H1 (cell line): Measurements from ENCODE around the gene MRFAP1L1. TPM values are rescaled to one million over a fixed set of nuclear protein-coding genes. Genes with fewer than 3 reads are reported as not detected.

Source experiments
- CTCF ChIA-PET: fragments of 300-600 bp; sonication (Branson Sonifier 250); formaldehyde crosslinking; loops from one replicate; lab custom pipeline; 2021; ENCODE audit not compliant: partially characterized antibody; lab: Charles Lee
- POLR2A ChIA-PET: fragments of 300-600 bp; sonication (Branson Sonifier 250); formaldehyde crosslinking; loops from one replicate; lab custom pipeline; 2021; ENCODE audit warnings: inconsistent platforms; ENCODE audit not compliant: partially characterized antibody; lab: Charles Lee
- DNase-seq, 2 experiments: peaks; one replicate each; pipeline versions ENCODE4 v3.0.0 to v3.0.0-alpha.2; 2010 to 2022; ENCODE audit warnings: low spot score in 2 of 2, low read depth in 1 of 2, mixed read lengths in 1 of 2
- FAIRE-seq: peaks from 2 replicates; lab custom pipeline; 2011; peaks lifted over from hg19 to GRCh38; lab: Jason Lieb, UNC
- H2AFZ ChIP-seq: 2 replicates; pipeline ENCODE4 v1.8.1; 2012; ENCODE audit warnings: low read length, inconsistent platforms
- H2AK5ac ChIP-seq: 2 replicates; pipeline ENCODE4 v1.6.1; 2013; ENCODE audit warnings: low read depth, low read length
- H2BK120ac ChIP-seq: replicated peaks from 2 replicates; pipeline ENCODE3; 2013; ENCODE audit warnings: low read depth, low read length, inconsistent platforms
- H2BK12ac ChIP-seq: 2 replicates; pipeline ENCODE4 v1.6.1; 2013; ENCODE audit warnings: low read depth, low read length
- H2BK15ac ChIP-seq: 2 replicates; pipeline ENCODE4 v1.6.1; 2013; ENCODE audit warnings: low read length
- H2BK20ac ChIP-seq: 2 replicates; pipeline ENCODE4 v1.6.1; 2013; ENCODE audit warnings: low read length
- H2BK5ac ChIP-seq: 2 replicates; pipeline ENCODE4 v1.6.1; 2013; ENCODE audit warnings: low read depth, low read length
- H3K14ac ChIP-seq: 2 replicates; pipeline ENCODE4 v1.6.1; 2013; ENCODE audit warnings: inconsistent platforms; ENCODE audit not compliant: insufficient read length
- H3K18ac ChIP-seq: 2 replicates; pipeline ENCODE4 v1.6.1; 2013; ENCODE audit warnings: low read length; ENCODE audit errors: extremely low read depth
- H3K23ac ChIP-seq: 2 replicates; pipeline ENCODE4 v1.6.1; 2013; ENCODE audit warnings: inconsistent platforms; ENCODE audit not compliant: insufficient read length
- H3K23me2 ChIP-seq: 2 replicates; pipeline ENCODE4 v1.6.1; 2013; ENCODE audit warnings: low read depth, low read length
- H3K27ac ChIP-seq: 2 replicates; pipeline ENCODE4 v1.6.1; 2011; ENCODE audit warnings: low read depth, low read length, inconsistent platforms
- H3K27me3 ChIP-seq, 4 experiments: replicated peaks in 1 of 4; 1 replicate in 1 of 4; 2 replicates in 3 of 4; pipeline versions ENCODE4 v1.6.1 to v1.8.1; 2011 to 2013; ENCODE audit warnings: low read length in 3 of 4, mild to moderate bottlenecking in 3 of 4, inconsistent platforms in 2 of 4, mixed read lengths in 2 of 4, moderate library complexity in 1 of 4; ENCODE audit not compliant: control insufficient read depth in 3 of 4, insufficient read depth in 3 of 4; ENCODE audit errors: extremely low read depth in 1 of 4
- H3K36me3 ChIP-seq, 4 experiments: 2 replicates each; pipeline versions ENCODE4 v1.6.1 to v1.8.1; 2011 to 2013; ENCODE audit warnings: mild to moderate bottlenecking in 4 of 4, low read length in 3 of 4, moderate library complexity in 2 of 4, control low read depth in 1 of 4, inconsistent platforms in 1 of 4; ENCODE audit not compliant: insufficient read depth in 4 of 4, control insufficient read depth in 2 of 4
- H3K4ac ChIP-seq: replicated peaks from 2 replicates; pipeline ENCODE3; 2013; ENCODE audit warnings: low read length, low read depth, mixed read lengths, inconsistent platforms; ENCODE audit not compliant: insufficient read length
- H3K4me1 ChIP-seq, 4 experiments: replicated peaks in 1 of 4; 1 replicate in 1 of 4; 2 replicates in 3 of 4; pipeline versions ENCODE4 v1.6.1 to v1.8.1; 2011 to 2013; ENCODE audit warnings: low read length in 3 of 4, inconsistent platforms in 2 of 4, mixed read lengths in 1 of 4; ENCODE audit not compliant: insufficient read depth in 4 of 4, control insufficient read depth in 3 of 4
- H3K4me2 ChIP-seq, 2 experiments: 2 replicates each; pipeline versions ENCODE4 v1.6.1 to v1.8.1; 2011 to 2013; ENCODE audit warnings: low read depth in 2 of 2, low read length in 2 of 2, control low read depth in 1 of 2, inconsistent platforms in 1 of 2, mild to moderate bottlenecking in 1 of 2; ENCODE audit not compliant: insufficient read depth in 1 of 2
- H3K4me3 ChIP-seq, 4 experiments: fragments of 200-600, 300-600 bp in 1 of 4; sonication (generic), shearing (Covaris generic), sonication (Bioruptor Twin) in 1 of 4; 2 replicates each; pipeline versions ENCODE4 v1.5.1 to v1.8.1; 2011 to 2016; ENCODE audit warnings: low read length in 4 of 4, low read depth in 3 of 4, control low read depth in 2 of 4, inconsistent platforms in 2 of 4, mild to moderate bottlenecking in 2 of 4, mixed read lengths in 1 of 4, moderate library complexity in 1 of 4; ENCODE audit not compliant: insufficient read depth in 2 of 4; ENCODE audit errors: extremely low read depth in 1 of 4
- H3K56ac ChIP-seq: replicated peaks from 2 replicates; pipeline ENCODE3; 2013; ENCODE audit warnings: low read depth, mild to moderate bottlenecking, mixed read lengths, low read length, inconsistent platforms; ENCODE audit not compliant: insufficient read length
- H3K79me1 ChIP-seq: 2 replicates; pipeline ENCODE4 v1.6.1; 2013; ENCODE audit warnings: low read depth, low read length, control low read depth
- H3K79me2 ChIP-seq, 2 experiments: 2 replicates each; pipeline versions ENCODE4 v1.6.1 to v1.8.1; 2012 to 2013; ENCODE audit warnings: low read length in 2 of 2, mild to moderate bottlenecking in 2 of 2, inconsistent platforms in 1 of 2; ENCODE audit not compliant: insufficient read depth in 2 of 2, control insufficient read depth in 1 of 2
- H3K9ac ChIP-seq, 4 experiments: replicated peaks in 1 of 4; 1 replicate in 1 of 4; 2 replicates in 3 of 4; pipeline versions ENCODE4 v1.6.1 to v1.8.1; 2011 to 2013; ENCODE audit warnings: low read depth in 3 of 4, low read length in 3 of 4, control low read depth in 2 of 4, mild to moderate bottlenecking in 2 of 4, moderate library complexity in 2 of 4, inconsistent platforms in 1 of 4; ENCODE audit errors: extremely low read depth in 1 of 4
- H3K9me3 ChIP-seq, 2 experiments: 2 replicates each; pipeline versions ENCODE4 v1.6.1 to v1.8.1; 2012 to 2013; ENCODE audit warnings: mild to moderate bottlenecking in 2 of 2, moderate library complexity in 2 of 2, control low read depth in 1 of 2, inconsistent platforms in 1 of 2, low read depth in 1 of 2, low read length in 1 of 2, mixed read lengths in 1 of 2; ENCODE audit not compliant: insufficient read depth in 2 of 2
- H4K20me1 ChIP-seq, 2 experiments: replicated peaks in 1 of 2; 2 replicates each; pipeline versions ENCODE3 to v1.8.1; 2011 to 2013; ENCODE audit warnings: inconsistent platforms in 2 of 2, low read length in 2 of 2, mild to moderate bottlenecking in 1 of 2; ENCODE audit not compliant: insufficient read depth in 2 of 2, control insufficient read depth in 1 of 2
- H4K5ac ChIP-seq: 2 replicates; pipeline ENCODE4 v1.6.1; 2013; ENCODE audit warnings: low read length, low read depth, mixed read lengths, inconsistent platforms; ENCODE audit not compliant: insufficient read length
- H4K8ac ChIP-seq: 2 replicates; pipeline ENCODE4 v1.8.0; 2013; ENCODE audit warnings: mild to moderate bottlenecking, moderate library complexity, low read length, inconsistent platforms; ENCODE audit not compliant: insufficient read depth; ENCODE audit errors: extremely low read depth
- H4K91ac ChIP-seq: replicated peaks from 2 replicates; pipeline ENCODE3; 2013; ENCODE audit warnings: low read length, mixed read lengths, inconsistent platforms; ENCODE audit not compliant: insufficient read length
- ATF3 ChIP-seq: IDR thresholded peaks from 2 replicates; pipeline ENCODE4 v1.6.1; 2011; ENCODE audit warnings: low read depth, mild to moderate bottlenecking, low read length; ENCODE audit not compliant: insufficient read depth
- WGBS, 2 experiments: shearing (Covaris generic) in 1 of 2; methylation state at CpG; one replicate each; pipeline versions ENCODE4 v1.1.6 to v1.1.7; 2013 to 2015; ENCODE audit warnings: low lambda C conversion rate in 2 of 2, mixed read lengths in 2 of 2, inconsistent platforms in 1 of 2, low coverage in 1 of 2, missing lambda C conversion rate in 1 of 2; ENCODE audit not compliant: insufficient replicate concordance in 2 of 2, insufficient coverage in 1 of 2, insufficient read length in 1 of 2; ENCODE audit errors: extremely low coverage in 1 of 2, missing lambda C conversion rate in 1 of 2; 5-methylcytosine and 5-hydroxymethylcytosine counted together
- polyA plus RNA-seq, 7 experiments: library from polyadenylated mRNA; depleted of rRNA in 3 of 7; stranded (reverse) in 5 of 7; unstranded in 2 of 7; fragments of >200 nt in 5 of 7; fragments of 200-250 nt in 2 of 7; gene quantifications; 1 replicate in 5 of 7; 2 replicates in 1 of 7; 4 replicates in 1 of 7; pipeline versions ENCODE4 v1.2.1 to v1.2.3, GENCODE V29; 2011 to 2013; ENCODE audit warnings: missing spikeins in 2 of 7, mixed read lengths in 2 of 7
- total RNA-seq: library from RNA; stranded (reverse); fragmentation: NEBNext Ultra II Directional; extraction: Animal tissue kit (Norgen Biotek cat#: 25700); gene quantifications from 2 replicates; pipeline ENCODE4 v1.2.1, GENCODE V29; 2021

The MRFAP1L1 gene
- total and polyA plus RNA-seq, 2 of the 8 experiments (the other 6 are each of a cell fraction or from before 2014, with no cell fraction given) = 26.8 to 54.3 TPM

GRCh38 chr4:6719611-6720179 is 10.0 kb upstream of the MRFAP1L1 start:
- Histone ChIP-seq H3K79me1 (peaks cover 5% of the 10 kb centered on the region), H3K56ac (no peak overlapping the region), H3K18ac (no peak overlapping the region), H2BK15ac (no peak overlapping the region), H3K9me3 (no peaks in the 10 kb centered on the region), H4K8ac (no peak overlapping the region), H2AK5ac (no peak overlapping the region), H3K27me3 (no peaks in the 10 kb centered on the region; a peak in 2 of 7 replicates), H4K5ac (no peak overlapping the region), H4K91ac (no peak overlapping the region), H3K23me2 (peaks cover 6% of the 10 kb centered on the region), H3K4ac (no peak overlapping the region), H2AFZ (no peak overlapping the region), H3K4me1 (peaks cover 0 to 4% (median 0%) of the 10 kb centered on the region in 4 experiments; a peak in 2 of 7 replicates), H3K27ac (no peak overlapping the region), H2BK12ac (no peak overlapping the region), H3K14ac (no peak overlapping the region), H3K36me3 (no peaks in the 10 kb centered on the region), H3K4me2 (no peak overlapping the region), H4K20me1 (peaks cover 3% of the 10 kb centered on the region in 2 experiments), H2BK20ac (no peak overlapping the region), H3K9ac (no peak overlapping the region), H2BK5ac (no peak overlapping the region), H2BK120ac (no peak overlapping the region), H3K79me2 (peaks cover 0 to 20% of the 10 kb centered on the region in 2 experiments; a peak in 2 of 4 replicates), H3K4me3 (no peak overlapping the region), H3K23ac (no peak overlapping the region)
- FAIRE-seq = no peak
- WGBS, 2 experiments = 90% methylated on average over 8 of the region's 8 CpGs; no CpG with 5 or more reads in 1 of the 2 experiments
- ChIA-PET POLR2A (interaction anchor here (1.0 kb wide), 2 partner anchors 154 to 189 kb away, joined by 3 to 6 read pairs; no protein-coding TSS in a partner anchor), CTCF (interaction anchor here (0.9 to 11.1 kb wide), 15 partner anchors 10 to 625 kb away, joined by 3 to 182 read pairs (median 4); no protein-coding TSS in a partner anchor)
- no peak for TF ChIP-seq ATF3
- no peak for DNase-seq
